Fibroblast of villous mesenchyme (primary cell): ENCODE measurements around the gene NIFK. TPM values are rescaled to one million over a fixed set of nuclear protein-coding genes. Genes with fewer than 3 reads are reported as not detected.
"Not testable (repeated sequence)": the region's sequence is repeated elsewhere in the genome, so short reads cannot be mapped to it uniquely, and the experiment has no call there.

Experiments
- DNase-seq: peaks from one replicate; pipeline ENCODE4 v3.0.0-alpha.2; 2010; ENCODE audit warnings: low read depth
- H3K4me3 ChIP-seq: 2 replicates; pipeline ENCODE4 v1.5.1; 2011; ENCODE audit warnings: low read depth, mild to moderate bottlenecking, low read length
- total RNA-seq: library from RNA; depleted of rRNA; stranded (reverse); fragments of >200 nt; gene quantifications from 2 replicates; pipeline ENCODE4 v1.2.3, GENCODE V29; 2012
- TF ChIP-seq, protein P1 (sequence below): IDR thresholded peaks from 2 replicates; pipeline ENCODE4 v1.5.1; 2012; ENCODE audit warnings: low read depth, mild to moderate bottlenecking, low read length; ENCODE audit not compliant: insufficient read depth

Gene NIFK
- total RNA-seq, 1 donor, result 50.1 TPM

GRCh38 chr2:121705390-121705789 is 31.3 kb downstream of the NIFK start:
- no peak overlapping the region for H3K4me3 ChIP-seq
- TF ChIP-seq, protein P1, sequence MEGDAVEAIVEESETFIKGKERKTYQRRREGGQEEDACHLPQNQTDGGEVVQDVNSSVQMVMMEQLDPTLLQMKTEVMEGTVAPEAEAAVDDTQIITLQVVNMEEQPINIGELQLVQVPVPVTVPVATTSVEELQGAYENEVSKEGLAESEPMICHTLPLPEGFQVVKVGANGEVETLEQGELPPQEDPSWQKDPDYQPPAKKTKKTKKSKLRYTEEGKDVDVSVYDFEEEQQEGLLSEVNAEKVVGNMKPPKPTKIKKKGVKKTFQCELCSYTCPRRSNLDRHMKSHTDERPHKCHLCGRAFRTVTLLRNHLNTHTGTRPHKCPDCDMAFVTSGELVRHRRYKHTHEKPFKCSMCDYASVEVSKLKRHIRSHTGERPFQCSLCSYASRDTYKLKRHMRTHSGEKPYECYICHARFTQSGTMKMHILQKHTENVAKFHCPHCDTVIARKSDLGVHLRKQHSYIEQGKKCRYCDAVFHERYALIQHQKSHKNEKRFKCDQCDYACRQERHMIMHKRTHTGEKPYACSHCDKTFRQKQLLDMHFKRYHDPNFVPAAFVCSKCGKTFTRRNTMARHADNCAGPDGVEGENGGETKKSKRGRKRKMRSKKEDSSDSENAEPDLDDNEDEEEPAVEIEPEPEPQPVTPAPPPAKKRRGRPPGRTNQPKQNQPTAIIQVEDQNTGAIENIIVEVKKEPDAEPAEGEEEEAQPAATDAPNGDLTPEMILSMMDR, result no peak
- DNase-seq, result no peak

- H3K4me3 ChIP-seq, DNase-seq: not testable (repeated sequence)
Observed at GRCh38 chr2:121701761-121702160, 34.9 kb downstream of the NIFK start.

GRCh38 chr2:121699421-121700333 is 37.0 kb downstream of the NIFK start:
- peak; percentile 54 for DNase-seq
- H3K4me3 ChIP-seq, result no peak overlapping the region
- TF ChIP-seq, protein P1, result no peak

DNA sequence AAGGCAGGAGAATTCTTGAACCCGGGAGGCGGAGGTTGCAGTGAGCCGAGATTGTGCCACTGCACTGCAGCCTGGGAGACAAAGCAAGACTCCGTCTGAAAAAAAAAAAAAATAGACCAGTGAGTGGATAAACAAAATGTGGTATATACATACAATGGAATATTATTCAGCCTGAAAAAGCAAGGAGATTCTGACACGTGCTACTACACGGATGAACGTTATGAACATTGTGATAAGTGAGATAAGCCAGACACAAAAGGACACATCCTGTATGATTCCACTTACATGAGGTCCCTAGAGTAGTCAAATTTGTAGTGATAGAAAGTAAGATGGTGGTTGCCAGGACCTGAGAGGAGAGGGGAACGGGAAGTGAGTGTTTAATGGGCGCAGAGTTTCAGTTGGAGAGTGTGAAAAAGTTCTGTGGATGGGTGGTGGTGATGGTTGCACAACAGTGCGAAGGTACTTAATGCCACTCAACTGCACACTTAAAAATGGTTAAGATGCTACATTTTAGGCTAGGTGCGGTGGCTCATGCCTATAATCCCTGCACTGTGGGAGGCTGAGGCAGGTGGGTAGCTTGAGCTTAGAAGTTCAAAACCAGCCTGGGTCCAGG is 38.3 kb downstream of the NIFK start:
- DNase-seq, result no peak
- H3K4me3 ChIP-seq, result no peak overlapping the region
- TF ChIP-seq, protein P1, result no peak

GRCh38 chr2:121697108-121697631 is 39.5 kb downstream of the NIFK start:
- DNase-seq, result no peak
- no peak overlapping the region for H3K4me3 ChIP-seq
- TF ChIP-seq, protein P1, result no peak

GRCh38 chr2:121696410-121696930 is 40.2 kb downstream of the NIFK start:
- TF ChIP-seq, protein P1, result no peak
- H3K4me3 ChIP-seq, result no peak overlapping the region
- no peak for DNase-seq

DNA sequence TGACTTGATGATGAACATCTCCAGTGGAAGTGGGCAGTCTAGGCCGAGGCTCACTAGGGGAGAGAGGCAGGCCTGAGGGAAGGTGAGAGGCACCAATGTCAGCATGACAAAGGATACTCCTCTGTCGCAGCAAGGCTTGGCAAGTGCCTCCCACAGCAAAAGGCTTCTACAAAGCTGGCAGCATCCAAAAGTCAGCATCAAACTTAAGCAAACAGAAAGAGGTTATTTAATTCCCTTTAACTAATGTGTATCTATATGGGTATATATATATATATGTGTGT is 41.6 kb downstream of the NIFK start:
- TF ChIP-seq, protein P1, result no peak
- no peak for DNase-seq
- H3K4me3 ChIP-seq, result no peak overlapping the region
